ENCODE data around the gene NKTR.

Gene NKTR

GRCh38 chr3:42656680-42657610 lies 56.5 kb downstream of the NKTR start:
- Histone ChIP-seq H3K27me3 (replicated peaks) (no peaks in the 10 kb centered on the region), H3K27ac (no peak overlapping the region), H3K36me3 (replicated peaks) (peaks cover 22% of the 10 kb centered on the region), H3K4me3 (ENCODE audit: low read depth, low read length) (no peak overlapping the region)
- in situ Hi-C loops (cut with HindIII; ENCODE audit: low pct_ligation_motif_present, low sequenced_read_pairs) = no loop called here
- DNase-seq = no peak
- TF ChIP-seq CTCF (IDR thresholded peaks at IDR 0.05; ENCODE audit: low read depth, low read length, missing control alignments) = peak; percentile 1

GRCh38 chr3:42657675-42658074 lies 57.2 kb downstream of the NKTR start:
- in situ Hi-C loops (cut with HindIII; ENCODE audit: low pct_ligation_motif_present, low sequenced_read_pairs) = no loop called here
- no peak for DNase-seq
- no peak overlapping the region for H3K4me3 ChIP-seq (ENCODE audit: low read depth, low read length)
- H3K36me3 ChIP-seq (replicated peaks) = peaks cover 24% of the 10 kb centered on the region
- H3K27me3 ChIP-seq (replicated peaks) = no peaks in the 10 kb centered on the region
- TF ChIP-seq CTCF (IDR thresholded peaks at IDR 0.05; ENCODE audit: low read depth, low read length, missing control alignments) = no peak
- no peak overlapping the region for H3K27ac ChIP-seq

- in situ Hi-C loops (cut with HindIII; ENCODE audit: low pct_ligation_motif_present, low sequenced_read_pairs) = no loop called here
- Histone ChIP-seq H3K4me3 (ENCODE audit: low read depth, low read length) (no peak overlapping the region), H3K36me3 (replicated peaks) (peaks cover 24% of the 10 kb centered on the region), H3K27me3 (replicated peaks) (no peaks in the 10 kb centered on the region), H3K27ac (no peak overlapping the region)
- DNase-seq = no peak
- TF ChIP-seq CTCF (IDR thresholded peaks at IDR 0.05; ENCODE audit: low read depth, low read length, missing control alignments) = no peak
These were observed 57.7 kb downstream of the NKTR start for GRCh38 chr3:42658091-42658770.

GRCh38 chr3:42658771-42659390 lies 58.4 kb downstream of the NKTR start:
- DNase-seq = no peak
- TF ChIP-seq CTCF (IDR thresholded peaks at IDR 0.05; ENCODE audit: low read depth, low read length, missing control alignments) = no peak
- Histone ChIP-seq H3K4me3 (ENCODE audit: low read depth, low read length) (no peak overlapping the region), H3K27ac (no peak overlapping the region), H3K27me3 (replicated peaks) (no peaks in the 10 kb centered on the region), H3K36me3 (replicated peaks) (peaks cover 24% of the 10 kb centered on the region)
- in situ Hi-C loops (cut with HindIII; ENCODE audit: low pct_ligation_motif_present, low sequenced_read_pairs) = no loop called here

GRCh38 chr3:42659451-42660130 lies 59.1 kb downstream of the NKTR start:
- no peaks in the 10 kb centered on the region for H3K27me3 ChIP-seq (replicated peaks)
- H3K4me3 ChIP-seq (ENCODE audit: low read depth, low read length) = no peak overlapping the region
- H3K36me3 ChIP-seq (replicated peaks) = peaks cover 24% of the 10 kb centered on the region
- no peak for TF ChIP-seq CTCF (IDR thresholded peaks at IDR 0.05; ENCODE audit: low read depth, low read length, missing control alignments)
- in situ Hi-C loops (cut with HindIII; ENCODE audit: low pct_ligation_motif_present, low sequenced_read_pairs) = no loop called here
- H3K27ac ChIP-seq = no peak overlapping the region
- DNase-seq = no peak
